ENCODE results near the gene TNS3. TPM values are rescaled to one million over a fixed set of nuclear protein-coding genes. Genes with fewer than 3 reads are reported as not detected.

Gene TNS3
- total and polyA plus RNA-seq, 2 donors (not counting 1 experiment from before 2014, with no cell fraction given), result 11.4 to 77.5 TPM

DNA sequence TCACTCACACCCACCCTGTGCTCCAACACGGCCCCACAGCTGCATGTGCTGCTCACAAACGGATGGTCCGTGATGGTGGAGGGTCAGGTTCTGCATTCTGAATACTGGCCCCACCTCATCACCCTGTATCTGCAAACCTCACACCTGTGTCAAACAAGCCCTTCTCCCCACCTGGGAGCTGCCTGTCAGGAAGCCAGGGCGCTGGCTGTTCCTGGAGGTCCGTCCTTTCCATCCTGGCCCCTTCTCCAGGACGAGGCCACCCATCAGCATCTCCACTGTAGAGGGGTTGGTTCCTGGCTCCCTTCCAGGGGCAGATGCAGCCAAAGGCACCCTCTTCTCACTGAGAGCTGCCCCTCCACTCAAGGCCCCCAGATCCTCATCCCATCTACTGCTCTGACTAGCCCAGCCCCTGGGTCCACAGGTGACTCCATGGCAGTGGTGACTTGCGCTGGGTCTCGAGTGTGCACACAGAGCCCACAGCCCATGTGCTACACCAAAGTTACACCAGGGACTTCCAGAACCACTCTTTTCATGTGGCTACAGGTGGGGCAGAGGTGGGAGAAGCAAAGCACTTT, 229.4 kb downstream of the TNS3 start:
- no peaks in the 10 kb centered on the region for H4K20me1 ChIP-seq (ENCODE audit: control insufficient read depth, insufficient read depth, low read length, poor library complexity, severe bottlenecking)
- H3K4me2 ChIP-seq (replicated peaks; ENCODE audit: low read depth, low read length, poor library complexity, severe bottlenecking), result no peak overlapping the region
- H2AFZ ChIP-seq (ENCODE audit: insufficient read depth, low read depth, low read length, poor library complexity, severe bottlenecking), result no peak overlapping the region
- no peak overlapping the region for H3K4me3 ChIP-seq (ENCODE audit: control extremely low read depth in 1 of 5, extremely low read depth in 1 of 5, insufficient read depth in 1 of 5, low read depth in 2 of 5, low read length in 4 of 5)
- H3K9me3 ChIP-seq (ENCODE audit: control extremely low read depth in 1 of 3, control insufficient read depth in 2 of 3, insufficient read depth in 1 of 3, low read length in 2 of 3), result no peaks in the 10 kb centered on the region
- H3K9ac ChIP-seq (ENCODE audit: low read length), result no peak overlapping the region
- ChIA-PET POLR2A (no interaction called here), CTCF (no interaction called here)
- ATAC-seq (ENCODE audit: low read depth) (no peak), DNase-seq (no peak)
- peaks cover 0 to 9% of the 10 kb centered on the region in 2 experiments for H3K36me3 ChIP-seq (replicated peaks in 1 of 2; ENCODE audit: control extremely low read depth in 1 of 2, control insufficient read depth in 1 of 2, extremely low read depth in 1 of 2, insufficient read depth in 2 of 2, low read length in 1 of 2)
- no peaks in the 10 kb centered on the region for H3K79me2 ChIP-seq (ENCODE audit: control insufficient read depth, insufficient read depth, low read length)
- Mint-ChIP-seq H3K27me3 (no peaks in the 10 kb centered on the region), H3K4me3 (no peak overlapping the region), H3K9me3 (ENCODE audit: insufficient read depth) (no peaks in the 10 kb centered on the region), H3K4me1 (no peaks in the 10 kb centered on the region), H3K27ac (no peak overlapping the region)
- no peak for TF ChIP-seq EZH2 (IDR thresholded peaks at IDR 0.05; ENCODE audit: borderline replicate concordance, insufficient read depth, low read depth, low read length, poor library complexity, severe bottlenecking)
- TF ChIP-seq, protein P1, sequence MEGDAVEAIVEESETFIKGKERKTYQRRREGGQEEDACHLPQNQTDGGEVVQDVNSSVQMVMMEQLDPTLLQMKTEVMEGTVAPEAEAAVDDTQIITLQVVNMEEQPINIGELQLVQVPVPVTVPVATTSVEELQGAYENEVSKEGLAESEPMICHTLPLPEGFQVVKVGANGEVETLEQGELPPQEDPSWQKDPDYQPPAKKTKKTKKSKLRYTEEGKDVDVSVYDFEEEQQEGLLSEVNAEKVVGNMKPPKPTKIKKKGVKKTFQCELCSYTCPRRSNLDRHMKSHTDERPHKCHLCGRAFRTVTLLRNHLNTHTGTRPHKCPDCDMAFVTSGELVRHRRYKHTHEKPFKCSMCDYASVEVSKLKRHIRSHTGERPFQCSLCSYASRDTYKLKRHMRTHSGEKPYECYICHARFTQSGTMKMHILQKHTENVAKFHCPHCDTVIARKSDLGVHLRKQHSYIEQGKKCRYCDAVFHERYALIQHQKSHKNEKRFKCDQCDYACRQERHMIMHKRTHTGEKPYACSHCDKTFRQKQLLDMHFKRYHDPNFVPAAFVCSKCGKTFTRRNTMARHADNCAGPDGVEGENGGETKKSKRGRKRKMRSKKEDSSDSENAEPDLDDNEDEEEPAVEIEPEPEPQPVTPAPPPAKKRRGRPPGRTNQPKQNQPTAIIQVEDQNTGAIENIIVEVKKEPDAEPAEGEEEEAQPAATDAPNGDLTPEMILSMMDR (IDR thresholded peaks at IDR 0.05), result no peak
- H3K27me3 ChIP-seq (replicated peaks in 1 of 4; ENCODE audit: control extremely low read depth in 1 of 4, control insufficient read depth in 3 of 4, insufficient read depth in 4 of 4, low read length in 3 of 4), result no peaks in the 10 kb centered on the region
- intact Hi-C loops (cut with micrococcal nuclease), result no loop called here
- no peak overlapping the region for H3K27ac ChIP-seq (ENCODE audit: low read length in 2 of 2)
- H3K4me1 ChIP-seq (ENCODE audit: control insufficient read depth in 2 of 2, insufficient read depth in 2 of 2, low read length in 2 of 2), result no peaks in the 10 kb centered on the region
- 91% methylated on average over 5 of the region's 8 CpGs for WGBS (ENCODE audit: insufficient coverage)

DNA sequence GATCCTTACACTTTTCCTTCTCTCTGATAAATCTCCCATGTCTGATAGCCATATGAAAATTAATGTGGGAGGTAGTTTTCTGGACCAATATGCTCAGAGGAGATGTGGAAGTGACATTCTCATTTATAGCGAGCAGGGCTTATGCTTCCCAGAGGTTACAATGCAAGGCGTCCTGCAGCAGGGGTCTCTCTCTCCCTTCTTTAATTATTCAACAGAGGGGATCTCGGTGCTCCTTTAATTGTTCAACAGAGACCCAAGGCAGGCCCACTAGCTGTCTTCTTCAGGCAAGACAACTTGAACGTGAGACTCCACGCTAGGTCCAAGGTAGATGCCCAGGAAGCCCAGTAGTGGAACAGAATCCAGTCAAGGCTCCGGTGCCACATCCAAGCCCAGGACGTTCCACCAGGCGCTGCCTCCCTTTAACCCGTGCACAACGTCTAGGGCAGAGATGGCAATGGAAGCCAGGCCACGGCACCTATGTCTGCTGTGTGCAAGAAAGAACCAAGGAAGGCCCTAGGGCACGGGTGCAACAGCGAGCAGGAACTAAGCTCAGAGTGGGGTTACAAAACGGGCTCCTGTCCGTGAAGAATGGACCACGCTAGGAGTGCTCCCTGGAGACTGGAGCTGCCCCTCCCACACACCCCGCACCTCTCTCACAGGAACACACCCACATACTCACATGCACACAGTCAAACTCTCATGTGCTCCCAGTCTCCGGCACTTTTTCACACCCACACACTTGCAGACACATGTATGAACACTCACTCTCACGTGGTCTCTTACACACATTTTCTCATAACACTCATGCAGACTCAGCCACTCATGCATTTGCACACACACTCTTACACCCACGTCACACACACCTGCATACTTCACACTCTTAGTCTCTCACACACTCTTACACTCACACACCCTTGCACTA, 230.4 kb downstream of the TNS3 start:
- Mint-ChIP-seq H3K4me1 (no peaks in the 10 kb centered on the region), H3K27ac (no peak overlapping the region), H3K4me3 (no peak overlapping the region), H3K9me3 (ENCODE audit: insufficient read depth) (no peaks in the 10 kb centered on the region), H3K27me3 (no peaks in the 10 kb centered on the region)
- CTCF ChIA-PET, result interaction anchor here (0.6 kb wide), 1 partner anchor 445 kb away, joined by 4 read pairs; no protein-coding TSS in a partner anchor
- Histone ChIP-seq H4K20me1 (ENCODE audit: control insufficient read depth, insufficient read depth, low read length, poor library complexity, severe bottlenecking) (no peaks in the 10 kb centered on the region), H3K4me2 (replicated peaks; ENCODE audit: low read depth, low read length, poor library complexity, severe bottlenecking) (no peak overlapping the region), H3K27ac (ENCODE audit: low read length in 2 of 2) (no peak overlapping the region), H2AFZ (ENCODE audit: insufficient read depth, low read depth, low read length, poor library complexity, severe bottlenecking) (no peak overlapping the region), H3K36me3 (replicated peaks in 1 of 2; ENCODE audit: control extremely low read depth in 1 of 2, control insufficient read depth in 1 of 2, extremely low read depth in 1 of 2, insufficient read depth in 2 of 2, low read length in 1 of 2) (peaks cover 0 to 9% of the 10 kb centered on the region in 2 experiments), H3K4me3 (ENCODE audit: control extremely low read depth in 1 of 5, extremely low read depth in 1 of 5, insufficient read depth in 1 of 5, low read depth in 2 of 5, low read length in 4 of 5) (no peak overlapping the region), H3K9ac (ENCODE audit: low read length) (no peak overlapping the region), H3K79me2 (ENCODE audit: control insufficient read depth, insufficient read depth, low read length) (no peaks in the 10 kb centered on the region), H3K9me3 (ENCODE audit: control extremely low read depth in 1 of 3, control insufficient read depth in 2 of 3, insufficient read depth in 1 of 3, low read length in 2 of 3) (no peaks in the 10 kb centered on the region), H3K27me3 (replicated peaks in 1 of 4; ENCODE audit: control extremely low read depth in 1 of 4, control insufficient read depth in 3 of 4, insufficient read depth in 4 of 4, low read length in 3 of 4) (no peaks in the 10 kb centered on the region), H3K4me1 (ENCODE audit: control insufficient read depth in 2 of 2, insufficient read depth in 2 of 2, low read length in 2 of 2) (no peaks in the 10 kb centered on the region)
- 93% methylated on average over 18 of the region's 20 CpGs for WGBS (ENCODE audit: insufficient coverage)
- POLR2A ChIA-PET, result no interaction called here
- TF ChIP-seq EZH2 (IDR thresholded peaks at IDR 0.05; ENCODE audit: borderline replicate concordance, insufficient read depth, low read depth, low read length, poor library complexity, severe bottlenecking), result no peak
- TF ChIP-seq, protein P1 (IDR thresholded peaks at IDR 0.05), result no peak
- ATAC-seq (ENCODE audit: low read depth), result no peak
- DNase-seq, result no peak
- intact Hi-C loops (cut with micrococcal nuclease), result loop anchor here (1.0 kb wide), 1 partner anchor 468 kb away; no protein-coding TSS in a partner anchor

Measured in B cell (primary cell).